HG03064 (cell line): ENCODE data around the gene CACNA1D.

ENCODE experiments used
- ATAC-seq: cut with Tn5 transposase; IDR thresholded peaks from one replicate; pipeline ENCODE4 v1.9.1; 2021; ENCODE audit warnings: low read depth; ENCODE audit not compliant: unreplicated experiment

CACNA1D gene

DNA sequence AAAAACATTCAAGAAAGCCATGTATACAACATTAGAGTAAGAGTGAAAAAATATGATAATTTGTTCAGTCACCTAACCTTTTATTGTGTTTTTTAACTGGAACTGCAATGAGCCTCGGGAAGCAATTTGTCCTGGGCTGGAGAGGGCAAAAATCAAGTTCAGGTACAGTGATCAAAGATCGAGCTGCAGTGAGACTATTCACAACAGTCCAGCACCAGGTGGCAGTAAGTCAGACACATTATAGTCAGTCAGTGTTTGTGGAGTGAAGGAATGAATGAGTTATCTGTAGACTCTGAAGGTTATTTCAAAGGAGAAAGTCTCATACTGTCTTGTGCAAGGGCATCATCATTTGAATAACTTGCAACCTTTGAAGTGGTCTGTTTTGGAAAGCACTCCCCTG, 235.2 kb downstream of the CACNA1D start:
- no peak for ATAC-seq

DNA sequence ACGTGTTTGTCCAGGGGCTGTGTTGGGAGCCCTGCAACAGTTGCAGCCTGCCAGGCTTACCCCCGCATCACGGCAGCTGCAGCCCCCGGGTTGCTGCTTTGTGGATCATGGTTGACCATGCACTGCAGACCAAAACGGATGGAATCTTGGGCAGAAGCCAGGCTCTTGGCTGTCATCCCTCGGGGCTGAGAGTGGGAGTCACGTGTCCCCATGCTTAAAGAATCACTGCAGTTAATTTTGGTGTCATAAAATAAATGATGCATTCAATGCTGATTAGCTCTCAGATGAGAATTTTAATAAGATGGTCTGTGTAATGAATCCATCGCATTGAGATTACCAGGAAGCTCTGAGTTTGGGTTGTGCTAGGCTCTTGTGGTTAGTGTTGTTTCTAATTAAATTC, 236.2 kb downstream of the CACNA1D start:
- no peak for ATAC-seq

DNA sequence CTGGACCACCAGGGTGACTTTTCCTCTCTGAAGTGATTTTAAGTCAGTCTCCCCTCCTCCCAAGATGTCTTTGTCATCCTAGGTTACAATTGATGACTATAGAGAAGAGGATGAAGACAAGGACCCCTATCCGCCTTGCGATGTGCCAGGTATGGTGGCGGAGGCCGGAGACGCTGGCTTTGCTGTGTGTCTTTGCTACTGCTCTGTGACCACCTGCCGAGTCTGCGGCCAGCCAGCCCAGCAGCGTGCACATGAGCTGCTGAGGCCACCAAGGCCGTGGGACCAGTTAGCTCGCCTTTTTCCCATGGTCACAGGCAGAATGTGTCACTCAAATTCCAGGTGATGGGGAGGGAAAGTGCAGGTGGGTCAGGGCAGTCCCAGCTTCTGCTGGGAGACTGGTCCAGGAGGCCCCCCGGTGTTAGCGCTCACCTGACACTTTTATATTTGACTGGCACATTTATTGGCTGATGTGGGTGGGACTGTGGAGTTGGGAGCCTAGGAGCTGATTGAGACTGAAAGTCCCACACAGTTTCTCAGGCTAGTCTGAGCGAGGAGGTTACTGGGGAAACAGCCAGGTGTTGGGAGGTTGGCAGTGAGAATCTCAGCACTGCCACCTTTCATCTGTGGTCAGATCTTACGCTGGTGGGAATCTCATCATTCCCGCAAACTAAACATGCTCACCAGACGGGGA, 237.7 kb downstream of the CACNA1D start:
- no peak for ATAC-seq

DNA sequence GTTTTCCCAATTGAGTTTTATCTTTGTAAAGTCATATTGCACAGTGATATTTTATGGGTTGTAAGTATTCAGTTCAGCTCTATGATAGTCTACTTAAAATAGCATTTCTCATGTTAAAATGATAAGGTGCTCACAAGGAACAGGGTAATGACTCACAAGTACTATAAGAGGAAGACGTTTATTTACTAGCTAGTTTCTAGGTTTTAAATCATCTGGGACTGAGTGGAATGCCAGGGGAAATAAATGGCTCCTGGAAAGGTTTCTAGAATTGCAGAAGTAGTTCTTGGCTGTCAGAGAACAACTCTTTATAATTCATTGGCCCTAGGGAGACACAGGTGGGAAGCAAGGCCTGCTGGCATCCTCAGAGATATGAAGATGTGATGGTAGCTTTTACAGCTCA, 239.0 kb downstream of the CACNA1D start:
- no peak for ATAC-seq

DNA sequence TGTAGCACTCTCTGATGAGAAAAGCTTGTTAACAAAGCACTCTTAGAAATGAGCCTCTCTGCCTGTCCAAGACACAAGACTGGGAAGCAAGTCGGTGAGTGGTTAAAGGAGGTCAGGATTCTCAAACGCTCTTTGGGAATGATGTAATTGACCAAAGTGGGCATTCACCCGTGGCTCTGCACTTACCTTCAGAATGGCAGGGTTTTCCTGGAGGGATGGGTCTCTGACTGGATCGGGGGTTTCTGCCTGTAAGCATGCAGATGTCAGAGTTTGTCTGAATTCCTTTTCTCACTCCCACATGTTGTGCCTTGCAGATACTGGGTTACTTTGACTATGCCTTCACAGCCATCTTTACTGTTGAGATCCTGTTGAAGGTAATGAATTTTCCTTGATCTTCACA, 245.6 kb downstream of the CACNA1D start:
- ATAC-seq = no peak

DNA sequence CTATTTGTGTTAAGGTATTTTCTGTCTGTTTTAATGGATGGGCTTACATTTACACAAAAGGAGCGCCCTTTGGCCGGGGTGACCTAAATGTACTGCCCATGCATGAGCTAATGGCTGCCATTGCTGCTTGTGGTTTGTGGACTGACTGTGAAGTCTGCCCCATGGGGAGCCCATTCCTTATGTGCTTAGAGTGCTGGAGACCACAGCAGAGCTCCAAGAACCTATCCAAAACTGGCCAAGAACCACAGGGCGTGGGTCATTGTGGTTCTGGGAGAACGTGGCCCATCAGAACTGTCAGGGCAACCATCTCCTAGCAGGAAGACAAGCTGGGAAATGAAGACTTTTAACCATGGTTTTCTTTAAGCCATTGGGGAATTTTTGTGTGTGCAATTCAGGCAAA, 246.5 kb downstream of the CACNA1D start:
- ATAC-seq = no peak

DNA sequence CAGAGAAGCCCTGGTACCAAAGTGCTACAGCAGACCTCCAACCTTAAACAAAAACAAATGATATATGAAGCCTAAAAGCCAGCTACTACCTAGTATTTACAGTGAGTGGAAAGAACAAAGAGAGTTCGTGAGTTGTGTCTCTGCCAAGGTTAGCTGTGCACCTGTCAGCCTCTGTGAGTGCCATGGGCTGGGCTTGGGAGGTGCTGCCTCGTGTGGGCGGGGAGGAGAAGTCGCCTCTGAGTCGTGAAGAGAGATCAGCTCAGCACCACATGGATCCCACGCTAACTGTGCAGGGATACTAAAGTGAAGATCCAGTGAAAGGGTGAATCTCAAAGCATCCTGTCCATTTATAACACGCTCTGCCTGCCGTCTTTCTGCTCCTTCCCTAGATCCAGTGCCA, 249.9 kb downstream of the CACNA1D start:
- no peak for ATAC-seq

DNA sequence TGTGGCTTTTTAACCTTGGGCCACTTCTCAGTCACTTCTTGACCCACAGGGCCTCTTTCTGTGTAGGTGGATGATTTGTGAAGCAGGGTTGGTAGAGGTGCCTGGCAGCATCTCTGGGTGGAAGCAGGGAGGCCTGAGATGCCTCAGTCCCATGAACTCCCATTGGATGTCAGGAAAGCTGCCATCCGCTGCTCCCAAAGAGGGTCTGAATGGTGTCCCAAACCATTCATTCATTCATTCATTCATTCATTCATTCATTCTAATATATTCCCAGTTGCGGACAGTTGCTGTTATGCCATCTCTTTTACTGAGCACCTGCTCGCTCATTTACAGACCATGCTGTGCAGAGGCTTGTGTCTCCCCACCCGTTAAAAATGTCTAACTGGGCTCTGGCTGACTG, 253.1 kb downstream of the CACNA1D start:
- ATAC-seq = no peak

DNA sequence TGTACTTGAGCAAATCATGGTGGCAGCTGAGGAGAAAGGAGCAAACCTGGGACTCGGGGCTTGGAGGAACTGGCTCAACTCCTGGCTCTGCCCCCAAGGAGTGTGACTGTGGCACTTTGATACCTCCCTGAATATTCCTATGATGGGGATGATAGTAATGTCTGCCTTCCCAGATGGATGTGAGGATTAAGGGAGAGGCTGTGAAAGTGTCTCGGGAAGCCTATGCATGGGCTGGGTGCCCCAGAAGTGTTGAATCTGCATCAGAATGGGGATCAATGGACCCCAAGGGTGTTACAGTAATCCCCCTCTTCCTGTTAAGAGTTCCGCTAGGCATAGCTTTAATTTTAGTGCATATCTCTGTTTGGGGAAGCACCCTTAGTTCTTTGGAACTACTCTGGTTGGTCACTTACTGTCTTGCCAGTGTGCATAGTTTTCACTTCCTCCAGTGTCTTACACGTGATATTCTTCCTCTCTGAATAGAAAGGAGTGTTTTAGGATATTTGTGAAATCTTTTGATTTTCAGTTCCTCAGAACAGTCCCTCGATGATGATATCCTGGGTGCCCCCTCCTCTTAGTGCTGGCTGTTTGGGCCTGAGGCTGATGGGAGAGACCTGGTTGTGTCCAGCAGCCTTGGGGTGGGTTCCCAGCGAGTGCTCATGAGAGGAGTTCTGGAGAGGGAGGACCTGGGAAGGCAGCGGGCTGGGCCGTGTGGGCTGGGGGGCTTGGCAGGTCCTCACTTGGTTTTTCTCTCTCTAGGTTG, 254.3 kb downstream of the CACNA1D start:
- peak; percentile 85 for ATAC-seq

DNA sequence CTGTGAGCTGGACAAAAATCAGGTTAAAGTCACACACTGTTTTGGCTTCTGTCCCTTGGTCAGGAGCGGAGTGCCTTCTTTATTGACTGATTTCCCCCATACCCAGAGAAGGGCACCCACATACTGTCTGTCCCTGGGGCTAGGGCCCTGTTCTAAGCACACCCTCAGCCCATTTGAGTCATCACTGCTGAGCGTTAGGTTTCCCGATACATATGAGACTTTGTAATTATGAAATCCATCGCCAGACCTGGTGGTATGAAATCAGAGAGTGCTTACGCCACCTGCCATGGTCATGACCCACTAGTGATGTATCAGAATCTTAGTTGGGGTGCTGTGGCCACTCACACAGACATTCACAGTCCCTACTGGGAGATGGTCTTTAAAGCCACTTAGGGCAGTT, 255.0 kb downstream of the CACNA1D start:
- ATAC-seq = no peak

DNA sequence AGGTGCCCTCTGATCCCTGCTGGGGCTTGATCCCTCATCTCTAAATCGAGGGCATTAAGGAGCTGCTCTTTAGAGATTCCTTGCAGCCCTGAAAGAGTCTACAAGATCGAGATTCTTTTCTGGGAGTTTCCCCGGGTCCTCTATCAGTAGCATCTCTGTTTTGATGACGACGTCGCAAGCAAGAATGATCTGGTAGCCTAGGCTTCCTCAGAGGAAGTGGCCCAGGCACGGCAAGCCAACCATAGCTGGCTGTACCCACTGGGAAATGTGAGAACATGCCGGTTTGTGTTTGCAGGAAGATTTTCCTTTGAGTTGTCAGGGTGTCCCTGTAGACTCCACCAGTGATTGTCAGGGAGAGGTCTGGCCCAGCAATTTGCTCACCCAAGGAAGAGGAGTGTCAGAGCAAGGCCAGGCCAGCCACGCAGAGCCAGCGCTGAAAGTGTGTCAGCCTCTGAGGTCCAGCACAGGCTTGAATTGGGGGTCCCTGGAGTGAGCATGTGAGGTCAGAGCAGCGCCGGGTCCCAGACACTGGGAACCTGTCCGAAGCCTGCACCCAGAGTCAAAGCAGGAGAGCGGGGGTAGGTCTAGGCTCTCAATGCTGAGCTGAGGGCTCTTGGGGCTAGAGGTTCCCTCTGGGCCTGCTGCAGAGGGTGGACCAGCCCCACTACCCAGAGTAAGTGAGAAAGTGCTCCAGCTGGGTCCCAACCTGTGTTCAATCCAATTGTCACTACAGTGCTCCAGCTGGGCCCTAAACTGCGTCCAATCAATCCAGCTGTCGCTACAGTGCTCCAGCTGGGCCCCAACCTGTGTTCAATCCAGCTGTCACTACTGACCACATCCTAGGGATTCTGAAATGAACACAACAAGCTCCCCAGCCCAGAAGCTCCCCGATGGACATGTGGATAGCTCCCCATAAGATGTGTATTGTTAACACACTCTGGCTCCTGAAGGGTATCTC, 256.1 kb downstream of the CACNA1D start:
- ATAC-seq = no peak

DNA sequence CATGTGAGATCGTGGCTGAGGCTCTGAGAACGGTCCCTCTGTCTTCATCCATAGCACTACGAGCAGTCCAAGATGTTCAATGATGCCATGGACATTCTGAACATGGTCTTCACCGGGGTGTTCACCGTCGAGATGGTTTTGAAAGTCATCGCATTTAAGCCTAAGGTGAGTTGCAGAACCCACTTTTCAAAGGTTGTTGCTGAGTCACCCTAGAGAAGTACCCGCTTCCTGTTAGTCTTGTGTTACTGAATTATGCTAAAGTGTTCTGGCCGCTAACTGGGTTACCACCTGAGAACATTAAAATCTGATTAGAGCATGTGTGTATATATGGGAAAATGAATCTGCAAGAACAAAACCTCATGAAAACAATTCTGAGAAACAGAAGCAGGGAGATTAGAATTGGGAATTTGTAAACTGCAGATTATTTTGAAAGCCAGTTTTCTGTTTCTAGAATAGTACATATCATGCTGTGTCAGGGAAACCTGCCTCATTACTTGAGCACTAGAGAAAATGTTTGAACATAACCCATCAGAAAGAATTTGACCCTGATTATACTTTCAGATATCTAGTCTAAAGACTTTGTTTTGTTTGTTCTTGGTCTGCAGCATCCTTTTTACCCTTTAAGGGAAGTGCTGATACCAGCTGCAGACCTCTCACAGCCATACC, 259.2 kb downstream of the CACNA1D start:
- no peak for ATAC-seq

DNA sequence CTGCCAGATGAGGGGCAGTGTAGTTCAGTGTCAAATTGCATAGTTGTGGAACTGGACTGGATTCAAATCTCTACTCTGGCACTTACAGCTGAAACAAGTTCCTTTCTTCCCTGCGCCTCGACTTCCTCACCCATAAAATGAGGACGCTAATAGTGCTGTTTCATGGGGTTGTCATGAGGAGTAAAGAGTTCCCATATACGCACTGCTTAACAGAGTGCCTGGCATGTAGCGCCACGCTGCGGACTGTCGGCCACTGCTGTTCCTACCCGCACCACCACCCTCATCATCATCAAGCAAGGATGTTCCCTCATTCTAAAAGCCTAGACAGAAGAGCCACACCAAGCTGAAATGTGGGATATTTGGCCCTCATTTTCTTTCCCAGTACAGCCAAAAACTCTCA, 259.9 kb downstream of the CACNA1D start:
- ATAC-seq = no peak

DNA sequence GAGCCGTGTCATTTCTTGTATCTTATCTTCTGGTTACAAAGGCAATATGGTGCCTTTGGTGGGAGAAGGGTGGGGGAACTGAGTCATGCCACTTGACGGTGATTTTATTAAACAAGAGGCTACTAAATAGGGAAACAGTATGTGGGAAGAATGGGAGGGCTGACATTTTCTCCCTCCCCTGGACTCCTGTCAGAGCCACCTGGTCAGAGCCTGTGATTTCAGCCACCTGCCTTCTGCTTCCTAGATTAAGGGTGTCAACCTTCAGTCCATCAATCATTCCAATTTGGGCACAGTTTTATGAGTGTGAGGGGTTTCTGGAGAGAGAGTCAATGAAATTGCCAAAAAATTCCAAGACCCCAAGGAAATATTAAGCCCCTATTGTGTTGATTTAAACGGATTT, 264.4 kb downstream of the CACNA1D start:
- no peak for ATAC-seq

DNA sequence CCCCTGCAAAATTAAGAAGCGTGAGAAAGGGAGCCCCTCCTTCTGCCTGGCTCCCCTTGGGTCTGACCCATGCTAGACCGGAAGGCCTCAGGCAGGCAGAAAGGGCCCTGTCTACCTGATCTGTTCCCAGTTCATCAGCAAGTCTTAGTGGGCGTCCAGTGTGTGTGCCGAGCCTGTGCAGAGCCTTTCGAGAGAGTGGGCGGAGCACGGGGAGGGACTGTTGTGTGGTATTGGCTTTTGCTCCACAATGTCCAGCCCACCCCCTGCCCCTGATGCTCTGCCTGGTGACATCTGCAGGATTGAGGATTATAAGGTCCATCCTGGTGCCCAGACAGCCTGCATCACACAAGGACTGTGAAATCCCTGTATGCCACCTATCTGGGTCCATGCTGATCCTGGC, 268.9 kb downstream of the CACNA1D start:
- ATAC-seq = no peak

DNA sequence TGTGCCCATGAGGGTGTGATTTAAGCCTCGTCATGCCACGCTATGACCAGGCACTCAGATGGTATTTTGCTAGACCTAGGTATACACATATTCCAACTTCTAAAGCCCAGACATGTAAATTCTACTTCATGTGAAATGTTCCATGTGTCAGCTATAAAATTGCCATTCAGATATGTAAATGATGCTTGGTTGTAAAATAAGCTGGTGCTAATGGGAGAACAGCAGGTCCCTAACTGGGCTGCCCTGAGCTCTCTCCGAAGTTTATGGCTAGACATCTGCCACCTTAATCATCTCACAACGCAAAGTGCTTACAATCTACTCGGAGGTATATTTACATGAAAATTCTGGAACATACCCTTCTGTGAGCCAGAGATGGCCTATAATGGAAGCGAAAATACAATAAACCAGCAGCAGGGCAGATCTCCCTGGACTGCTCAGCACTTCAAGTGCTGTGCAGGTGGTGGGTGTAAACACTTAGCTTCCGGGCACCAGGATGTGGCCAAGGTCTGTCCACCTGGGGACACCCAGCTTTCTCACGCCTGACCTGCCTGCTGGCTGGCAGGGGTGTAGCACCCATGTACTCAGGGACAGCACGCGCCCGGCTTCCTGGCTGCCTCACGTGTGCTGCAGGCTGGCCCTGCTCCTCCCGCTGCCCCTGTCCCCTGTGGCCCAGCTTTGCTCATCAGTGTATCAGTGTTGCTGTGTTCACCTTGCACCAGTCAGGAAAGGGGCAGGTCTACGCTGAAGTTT, 269.8 kb downstream of the CACNA1D start:
- ATAC-seq = no peak

DNA sequence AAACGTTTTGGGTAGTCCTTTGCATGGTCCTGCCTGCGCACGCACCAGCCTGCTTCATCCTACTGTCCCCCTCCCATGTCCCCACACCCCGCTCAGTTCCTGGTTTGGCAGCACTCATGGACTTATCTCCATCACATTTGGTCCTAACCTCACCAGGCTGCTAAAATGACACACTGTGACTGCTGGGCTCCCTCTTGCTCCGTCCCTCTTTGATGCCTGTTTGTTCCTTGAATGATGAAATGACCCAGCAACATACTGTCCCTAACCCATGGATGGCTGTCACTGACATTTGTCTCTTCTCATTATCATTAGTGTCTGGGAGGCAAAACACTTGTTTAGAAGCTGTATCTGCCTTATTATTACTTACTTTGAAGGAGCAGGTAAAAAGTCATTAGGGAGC, 271.3 kb downstream of the CACNA1D start:
- no peak for ATAC-seq

DNA sequence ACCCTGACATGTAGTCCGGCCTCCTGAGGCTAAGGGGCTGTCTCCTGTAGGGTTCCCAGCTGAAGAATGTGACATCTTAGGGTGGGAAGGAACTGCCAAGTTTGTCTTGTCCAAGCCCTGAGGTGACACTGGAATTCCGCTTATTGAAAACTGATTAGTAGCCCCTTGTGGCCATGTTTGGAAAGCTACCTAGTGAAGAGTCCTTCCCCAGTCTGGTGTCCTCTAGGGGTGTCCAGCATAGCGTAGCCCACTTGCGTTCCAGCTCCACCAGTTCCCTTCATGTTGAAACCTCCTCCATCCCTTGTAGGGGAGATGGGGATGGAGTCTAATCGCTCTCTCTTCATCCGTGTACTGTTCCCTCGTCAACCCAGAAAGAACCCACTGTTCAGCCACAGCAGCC, 272.3 kb downstream of the CACNA1D start:
- no peak for ATAC-seq

DNA sequence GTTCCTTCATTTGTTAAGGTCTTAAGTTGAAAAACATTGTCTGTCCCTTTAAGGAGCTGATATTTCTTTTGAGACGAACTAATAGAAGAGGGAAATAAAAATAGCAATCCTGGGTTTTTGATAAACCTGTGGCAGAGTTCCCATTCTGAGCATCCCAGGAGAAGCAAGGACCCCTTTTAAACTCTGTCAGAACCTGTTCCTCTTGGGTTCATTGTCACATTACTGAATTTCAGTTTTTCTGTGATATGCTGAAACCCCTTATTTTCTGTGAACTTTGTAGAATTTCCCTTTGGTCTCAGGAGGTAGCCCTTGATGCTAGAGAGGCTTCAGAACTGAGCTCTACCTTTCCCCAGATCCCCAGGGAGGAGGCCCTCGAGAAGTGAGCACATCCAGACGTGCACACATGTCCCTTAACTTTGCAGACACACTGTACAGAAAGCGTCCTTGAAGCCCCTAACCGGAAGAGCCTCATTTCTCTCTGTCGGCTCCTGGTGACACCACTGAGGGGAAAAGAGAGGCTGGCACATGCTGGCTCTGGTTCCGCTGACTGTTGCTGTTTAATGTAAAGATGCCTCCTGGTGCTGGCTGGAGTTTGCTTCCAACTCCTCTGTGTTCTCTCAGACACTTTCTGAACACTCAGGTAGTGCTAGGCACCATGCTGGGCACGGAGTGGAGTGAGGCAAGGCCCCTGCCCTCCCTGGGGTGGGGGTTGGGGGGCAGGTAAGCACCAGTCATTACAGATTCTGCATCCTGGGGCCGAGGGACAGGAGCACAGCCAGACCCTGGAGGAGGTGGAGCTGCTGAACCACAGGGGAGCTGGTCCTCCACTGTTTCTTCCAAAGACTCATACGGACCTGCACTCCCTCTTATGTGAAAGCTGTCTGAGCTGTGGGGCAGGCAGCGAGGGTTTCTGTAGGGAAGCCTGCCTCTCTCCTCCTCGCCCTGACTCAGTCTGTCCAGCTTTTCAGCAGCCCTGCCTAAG, 274.4 kb downstream of the CACNA1D start:
- no peak for ATAC-seq
